ENCODE results near the gene TIAM2. TPM values are rescaled to one million over a fixed set of nuclear protein-coding genes. Genes with fewer than 3 reads are reported as not detected.
A peak's percentile ranks its signal among the peaks of the same experiment; 100 is the strongest.

TIAM2 gene
- total RNA-seq, 1 donor from 2014 or later: 21.1 TPM

DNA sequence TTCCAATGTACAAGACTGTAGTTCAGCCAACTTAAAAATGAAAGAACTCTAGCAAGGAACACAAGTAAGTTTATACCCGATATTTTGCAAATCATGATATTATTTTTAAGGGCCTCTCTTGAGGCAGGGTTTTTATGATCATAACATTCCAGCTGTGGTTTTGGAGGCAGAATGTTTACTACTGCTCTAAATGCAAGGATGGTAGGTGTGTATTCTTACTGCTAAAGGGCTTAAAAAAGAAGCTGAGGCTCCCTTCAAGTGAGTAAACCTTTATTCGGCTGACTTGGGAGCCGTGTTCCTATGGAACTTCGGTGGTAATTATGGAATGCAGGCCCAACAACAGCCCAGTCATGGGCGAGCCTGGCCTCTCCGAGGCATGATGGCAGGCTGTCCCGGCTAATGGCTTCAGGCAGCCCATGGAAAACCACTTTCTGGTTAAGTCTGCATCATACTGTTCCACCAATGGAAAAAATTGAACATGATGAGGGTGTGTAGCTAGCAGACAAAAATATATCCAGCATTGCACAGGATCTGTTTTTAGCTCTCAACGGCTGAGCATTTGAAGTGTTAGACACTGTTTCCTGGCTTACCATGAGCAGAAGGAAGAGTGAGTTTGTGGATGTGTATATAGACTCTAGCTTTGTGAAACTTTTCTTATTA, 111.5 kb downstream of the TIAM2 start:
- TF ChIP-seq, protein P1, sequence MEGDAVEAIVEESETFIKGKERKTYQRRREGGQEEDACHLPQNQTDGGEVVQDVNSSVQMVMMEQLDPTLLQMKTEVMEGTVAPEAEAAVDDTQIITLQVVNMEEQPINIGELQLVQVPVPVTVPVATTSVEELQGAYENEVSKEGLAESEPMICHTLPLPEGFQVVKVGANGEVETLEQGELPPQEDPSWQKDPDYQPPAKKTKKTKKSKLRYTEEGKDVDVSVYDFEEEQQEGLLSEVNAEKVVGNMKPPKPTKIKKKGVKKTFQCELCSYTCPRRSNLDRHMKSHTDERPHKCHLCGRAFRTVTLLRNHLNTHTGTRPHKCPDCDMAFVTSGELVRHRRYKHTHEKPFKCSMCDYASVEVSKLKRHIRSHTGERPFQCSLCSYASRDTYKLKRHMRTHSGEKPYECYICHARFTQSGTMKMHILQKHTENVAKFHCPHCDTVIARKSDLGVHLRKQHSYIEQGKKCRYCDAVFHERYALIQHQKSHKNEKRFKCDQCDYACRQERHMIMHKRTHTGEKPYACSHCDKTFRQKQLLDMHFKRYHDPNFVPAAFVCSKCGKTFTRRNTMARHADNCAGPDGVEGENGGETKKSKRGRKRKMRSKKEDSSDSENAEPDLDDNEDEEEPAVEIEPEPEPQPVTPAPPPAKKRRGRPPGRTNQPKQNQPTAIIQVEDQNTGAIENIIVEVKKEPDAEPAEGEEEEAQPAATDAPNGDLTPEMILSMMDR (IDR thresholded peaks at IDR 0.05; ENCODE audit: unreplicated experiment): no peak
- H3K9me3 Mint-ChIP-seq (ENCODE audit: unreplicated experiment): no peaks in the 10 kb centered on the region
- peak overlapping the region; percentile 92 for H3K27ac Mint-ChIP-seq (ENCODE audit: unreplicated experiment)
- H3K36me3 Mint-ChIP-seq (ENCODE audit: low read depth, unreplicated experiment): no peaks in the 10 kb centered on the region
- no peak for DNase-seq (ENCODE audit: low spot score)
- H3K4me3 Mint-ChIP-seq (ENCODE audit: unreplicated experiment): no peak overlapping the region
- H3K27me3 Mint-ChIP-seq (ENCODE audit: unreplicated experiment): peaks cover 4% of the 10 kb centered on the region
- peaks cover 48% of the 10 kb centered on the region for H3K4me1 Mint-ChIP-seq (ENCODE audit: unreplicated experiment)

GRCh38 chr6:155107432-155108069, 112.4 kb downstream of the TIAM2 start:
- H3K9me3 Mint-ChIP-seq (ENCODE audit: unreplicated experiment): no peaks in the 10 kb centered on the region
- peaks cover 55% of the 10 kb centered on the region for H3K4me1 Mint-ChIP-seq (ENCODE audit: unreplicated experiment)
- no peak for DNase-seq (ENCODE audit: low spot score)
- H3K4me3 Mint-ChIP-seq (ENCODE audit: unreplicated experiment): peak overlapping the region; percentile 19
- TF ChIP-seq, protein P1 (IDR thresholded peaks at IDR 0.05; ENCODE audit: unreplicated experiment): no peak
- H3K27me3 Mint-ChIP-seq (ENCODE audit: unreplicated experiment): peaks cover 4% of the 10 kb centered on the region
- peak overlapping the region; percentile 92 for H3K27ac Mint-ChIP-seq (ENCODE audit: unreplicated experiment)
- H3K36me3 Mint-ChIP-seq (ENCODE audit: low read depth, unreplicated experiment): no peaks in the 10 kb centered on the region

DNA sequence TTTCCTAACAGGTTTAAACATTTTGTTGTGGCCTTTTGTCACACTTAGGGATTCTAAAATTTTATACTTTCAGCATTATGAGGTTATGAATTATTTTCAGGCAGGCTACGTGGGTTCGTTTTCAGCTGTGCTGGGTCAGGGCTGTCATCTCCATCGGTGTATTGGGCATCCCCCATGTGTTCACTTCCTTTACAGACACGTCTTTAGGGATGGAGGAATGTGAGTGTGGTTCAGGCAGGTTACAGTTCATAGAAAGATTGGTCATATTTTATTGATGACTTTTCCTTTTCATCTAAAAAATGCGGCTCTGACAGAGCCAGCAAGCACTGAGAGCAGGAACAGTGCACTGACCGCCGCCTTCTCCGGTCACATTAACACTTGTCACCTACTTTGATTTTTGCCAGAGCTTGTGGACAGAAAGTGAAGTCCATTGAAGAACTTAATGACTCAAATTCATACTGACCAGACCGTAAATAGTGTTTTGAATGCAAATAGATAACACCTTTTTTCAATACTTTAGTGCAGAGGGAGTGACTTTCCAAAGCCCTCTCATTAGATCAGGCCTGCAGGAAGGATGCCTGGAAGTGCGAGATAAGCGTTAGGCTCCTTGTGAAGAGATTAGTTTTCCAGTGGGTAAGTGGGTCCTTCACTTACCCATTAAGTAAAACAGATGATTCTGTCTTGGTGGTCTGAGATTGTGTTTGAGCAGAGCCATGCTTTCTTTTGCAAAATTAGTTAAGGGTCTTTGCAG, 113.1 kb downstream of the TIAM2 start:
- TF ChIP-seq, protein P1 (IDR thresholded peaks at IDR 0.05; ENCODE audit: unreplicated experiment): no peak
- peak overlapping the region; percentile 92 for H3K27ac Mint-ChIP-seq (ENCODE audit: unreplicated experiment)
- H3K36me3 Mint-ChIP-seq (ENCODE audit: low read depth, unreplicated experiment): no peaks in the 10 kb centered on the region
- H3K4me1 Mint-ChIP-seq (ENCODE audit: unreplicated experiment): peaks cover 62% of the 10 kb centered on the region
- H3K9me3 Mint-ChIP-seq (ENCODE audit: unreplicated experiment): no peaks in the 10 kb centered on the region
- peaks cover 4% of the 10 kb centered on the region for H3K27me3 Mint-ChIP-seq (ENCODE audit: unreplicated experiment)
- peak; percentile 17 for DNase-seq (ENCODE audit: low spot score)
- H3K4me3 Mint-ChIP-seq (ENCODE audit: unreplicated experiment): peak overlapping the region; percentile 52

GRCh38 chr6:155110721-155111120, 115.6 kb downstream of the TIAM2 start:
- H3K36me3 Mint-ChIP-seq (ENCODE audit: low read depth, unreplicated experiment): no peaks in the 10 kb centered on the region
- H3K4me1 Mint-ChIP-seq (ENCODE audit: unreplicated experiment): peaks cover 67% of the 10 kb centered on the region
- peak overlapping the region; percentile 89 for H3K27ac Mint-ChIP-seq (ENCODE audit: unreplicated experiment)
- H3K9me3 Mint-ChIP-seq (ENCODE audit: unreplicated experiment): no peaks in the 10 kb centered on the region
- H3K27me3 Mint-ChIP-seq (ENCODE audit: unreplicated experiment): peaks cover 4% of the 10 kb centered on the region
- H3K4me3 Mint-ChIP-seq (ENCODE audit: unreplicated experiment): no peak overlapping the region
- DNase-seq (ENCODE audit: low spot score): no peak
- TF ChIP-seq, protein P1 (IDR thresholded peaks at IDR 0.05; ENCODE audit: unreplicated experiment): no peak

Measured in endothelial cell (in vitro differentiated cells).